ENCODE results near the gene LILRA1.
"Not testable (repeated sequence)": the region's sequence is repeated elsewhere in the genome, so short reads cannot be mapped to it uniquely, and the experiment has no call there.

- TF ChIP-seq JUNB (IDR thresholded peaks at IDR 0.05); NFYA (IDR thresholded peaks at IDR 0.05; ENCODE audit: borderline replicate concordance, low read depth, low read length); EP300 (IDR thresholded peaks at IDR 0.05; ENCODE audit: borderline replicate concordance in 1 of 2, control insufficient read depth in 1 of 2, low read depth in 2 of 2, low read length in 2 of 2); ZNF384 (IDR thresholded peaks at IDR 0.05; ENCODE audit: borderline replicate concordance, low read depth, low read length); EZH2 (IDR thresholded peaks at IDR 0.05; ENCODE audit: borderline replicate concordance, control insufficient read depth, low read depth, low read length); CTCF (IDR thresholded peaks at IDR 0.05 in 2 of 3, conservative IDR thresholded peaks at IDR 0.05 in 1 of 3; ENCODE audit: control insufficient read depth in 2 of 3, extremely low read depth in 1 of 3, insufficient read depth in 1 of 3, low read depth in 3 of 3, low read length in 3 of 3); CHD4 (IDR thresholded peaks at IDR 0.05); POLR2A (IDR thresholded peaks at IDR 0.05; ENCODE audit: low read depth, low read length); TCF12 (IDR thresholded peaks at IDR 0.05; ENCODE audit: low read depth, low read length); CUX1 (IDR thresholded peaks at IDR 0.05; ENCODE audit: insufficient replicate concordance, low read depth, low read length); SPI1 (IDR thresholded peaks at IDR 0.05; ENCODE audit: borderline replicate concordance, insufficient read depth, low read depth, low read length); USF1 (IDR thresholded peaks at IDR 0.05; ENCODE audit: borderline replicate concordance, extremely low read length, insufficient read depth, low read depth, low read length); PBX3 (IDR thresholded peaks at IDR 0.05; ENCODE audit: insufficient replicate concordance, low read depth, low read length): not testable (repeated sequence)
Measured at GRCh38 chr19:54593931-54594626, 647 bp downstream of the LILRA1 start.

Measured in GM12878 (cell line).